ENCODE data around the gene TNC. TPM values are rescaled to one million over a fixed set of nuclear protein-coding genes. Genes with fewer than 3 reads are reported as not detected.

The TNC gene
- total and polyA plus RNA-seq, 2 donors (not counting 3 experiments of a cell fraction or from before 2014, with no cell fraction given), result 0.29 TPM; not detected in 1

GRCh38 chr9:115143689-115144088 lies 25.7 kb upstream of the TNC start:
- H3K4me1 ChIP-seq (ENCODE audit: control insufficient read depth, extremely low read depth, insufficient read depth, low read length), result no peaks in the 10 kb centered on the region
- intact Hi-C loops (cut with micrococcal nuclease) (no loop called here), dilution Hi-C loops (cut with MboI; ENCODE audit: extremely low pct_ligation_motif_present, low sequenced_read_pairs) (no loop called here)
- TF ChIP-seq GATA2 (IDR thresholded peaks at IDR 0.05; ENCODE audit: insufficient read depth, insufficient read length, low read depth, low read length) (no peak), MYC (IDR thresholded peaks at IDR 0.05; ENCODE audit: low read depth, low read length) (no peak), JUN (IDR thresholded peaks at IDR 0.05; ENCODE audit: borderline replicate concordance, insufficient read depth, insufficient read length, low read depth) (no peak), POLR2AphosphoS5 (IDR thresholded peaks at IDR 0.05; ENCODE audit: insufficient read depth, low read depth, low read length) (no peak), FOS (IDR thresholded peaks at IDR 0.05; ENCODE audit: borderline replicate concordance, insufficient read depth, low read length) (no peak), EZH2 (IDR thresholded peaks at IDR 0.05; ENCODE audit: borderline replicate concordance, low read depth, low read length, severe bottlenecking) (no peak), POLR2A (IDR thresholded peaks at IDR 0.05; ENCODE audit: low read depth, low read length) (no peak)
- TF ChIP-seq, protein P1, sequence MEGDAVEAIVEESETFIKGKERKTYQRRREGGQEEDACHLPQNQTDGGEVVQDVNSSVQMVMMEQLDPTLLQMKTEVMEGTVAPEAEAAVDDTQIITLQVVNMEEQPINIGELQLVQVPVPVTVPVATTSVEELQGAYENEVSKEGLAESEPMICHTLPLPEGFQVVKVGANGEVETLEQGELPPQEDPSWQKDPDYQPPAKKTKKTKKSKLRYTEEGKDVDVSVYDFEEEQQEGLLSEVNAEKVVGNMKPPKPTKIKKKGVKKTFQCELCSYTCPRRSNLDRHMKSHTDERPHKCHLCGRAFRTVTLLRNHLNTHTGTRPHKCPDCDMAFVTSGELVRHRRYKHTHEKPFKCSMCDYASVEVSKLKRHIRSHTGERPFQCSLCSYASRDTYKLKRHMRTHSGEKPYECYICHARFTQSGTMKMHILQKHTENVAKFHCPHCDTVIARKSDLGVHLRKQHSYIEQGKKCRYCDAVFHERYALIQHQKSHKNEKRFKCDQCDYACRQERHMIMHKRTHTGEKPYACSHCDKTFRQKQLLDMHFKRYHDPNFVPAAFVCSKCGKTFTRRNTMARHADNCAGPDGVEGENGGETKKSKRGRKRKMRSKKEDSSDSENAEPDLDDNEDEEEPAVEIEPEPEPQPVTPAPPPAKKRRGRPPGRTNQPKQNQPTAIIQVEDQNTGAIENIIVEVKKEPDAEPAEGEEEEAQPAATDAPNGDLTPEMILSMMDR (IDR thresholded peaks at IDR 0.05; ENCODE audit: extremely low read depth in 1 of 2, insufficient read depth in 1 of 2, low read depth in 1 of 2, low read length in 2 of 2), result no peak
- TF ChIP-seq, protein P2, sequence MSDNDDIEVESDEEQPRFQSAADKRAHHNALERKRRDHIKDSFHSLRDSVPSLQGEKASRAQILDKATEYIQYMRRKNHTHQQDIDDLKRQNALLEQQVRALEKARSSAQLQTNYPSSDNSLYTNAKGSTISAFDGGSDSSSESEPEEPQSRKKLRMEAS (IDR thresholded peaks at IDR 0.05; ENCODE audit: insufficient read depth, insufficient read length), result no peak
- H3K4me2 ChIP-seq (ENCODE audit: insufficient read depth, low read length), result no peak overlapping the region
- H3K27ac ChIP-seq (ENCODE audit: insufficient read depth, low read depth, low read length), result no peak overlapping the region
- H2AFZ ChIP-seq (ENCODE audit: low read depth, low read length), result no peak overlapping the region
- ChIA-PET POLR2A (no interaction called here), CTCF (no interaction called here)
- FAIRE-seq (no peak), DNase-seq (ENCODE audit: low read depth, low spot score) (no peak)
- H3K27me3 ChIP-seq (ENCODE audit: control insufficient read depth in 2 of 2, insufficient read depth in 2 of 2, low read length in 2 of 2), result no peaks in the 10 kb centered on the region
- no peaks in the 10 kb centered on the region for H3K79me2 ChIP-seq (ENCODE audit: control insufficient read depth, insufficient read depth, low read length)
- no peaks in the 10 kb centered on the region for H3K9me1 ChIP-seq (replicated peaks; ENCODE audit: control insufficient read depth, extremely low read depth, insufficient read depth, low read length)
- H3K36me3 ChIP-seq (ENCODE audit: control insufficient read depth in 2 of 2, extremely low read depth in 1 of 2, insufficient read depth in 2 of 2, low read length in 2 of 2), result no peaks in the 10 kb centered on the region
- BruUV-seq (replicated peaks), result no TSS peak
- no peaks in the 10 kb centered on the region for H4K20me1 ChIP-seq (replicated peaks; ENCODE audit: control insufficient read depth, extremely low read depth, insufficient read depth, low read length)
- no peak overlapping the region for H3K9ac ChIP-seq (replicated peaks; ENCODE audit: extremely low read depth, insufficient read depth, low read length)
- H3K9me3 ChIP-seq (replicated peaks; ENCODE audit: control insufficient read depth, insufficient read depth, low read length), result no peaks in the 10 kb centered on the region
- no peak overlapping the region for H3K4me3 ChIP-seq (replicated peaks in 1 of 3; ENCODE audit: insufficient read depth in 1 of 3, low read depth in 1 of 3, low read length in 3 of 3)

All from endothelial cell of umbilical vein (primary cell).